Suppressor macrophage treated with lipopolysaccharide for 1 hour (primary cell): Measurements from ENCODE around the gene PRRT1.
"Not testable (repeated sequence)": the region's sequence is repeated elsewhere in the genome, so short reads cannot be mapped to it uniquely, and the experiment has no call there.

Source experiments
- DNase-seq, 3 donors: peaks; one replicate each; pipeline ENCODE4 v3.0.0-alpha.2; 2020 to 2022

Gene PRRT1

DNA sequence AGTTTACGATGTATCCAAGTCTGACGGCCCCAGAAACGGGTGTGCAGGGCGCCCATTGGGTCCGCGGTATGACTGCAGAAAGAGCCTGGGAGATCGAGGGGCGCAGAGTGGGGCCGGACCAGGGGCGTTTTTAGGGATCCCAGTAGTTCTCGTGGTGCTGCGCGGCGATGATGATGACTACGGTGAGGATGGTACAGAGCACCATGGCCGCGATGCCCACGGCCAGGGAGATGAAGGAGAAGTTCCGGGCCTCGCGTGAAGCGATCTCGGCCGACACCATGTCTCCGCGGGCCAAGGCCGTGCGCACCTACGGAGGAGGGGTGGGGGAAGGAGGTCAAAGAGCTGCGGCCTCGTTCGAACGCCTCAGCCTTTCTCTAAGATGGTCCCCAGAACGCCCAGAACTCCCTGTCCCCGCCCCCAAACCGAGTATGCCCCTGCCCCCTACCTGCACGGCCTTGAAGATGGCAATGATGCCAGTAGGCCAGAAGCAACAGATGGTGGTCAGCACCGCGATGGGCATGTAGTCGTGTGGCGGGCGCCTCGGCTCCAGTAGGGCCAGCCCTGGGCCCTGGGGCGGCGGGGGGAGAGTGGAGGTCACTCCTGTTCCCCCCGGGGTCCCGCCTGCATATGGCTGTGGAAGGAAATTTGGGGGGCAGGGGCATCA, 2.5 kb downstream of the PRRT1 start:
- no peak for DNase-seq

- DNase-seq, result peak; percentile 85 to 89 (median 87)
Observed at GRCh38 chr6:32148289-32149091, 3.2 kb downstream of the PRRT1 start.

DNA sequence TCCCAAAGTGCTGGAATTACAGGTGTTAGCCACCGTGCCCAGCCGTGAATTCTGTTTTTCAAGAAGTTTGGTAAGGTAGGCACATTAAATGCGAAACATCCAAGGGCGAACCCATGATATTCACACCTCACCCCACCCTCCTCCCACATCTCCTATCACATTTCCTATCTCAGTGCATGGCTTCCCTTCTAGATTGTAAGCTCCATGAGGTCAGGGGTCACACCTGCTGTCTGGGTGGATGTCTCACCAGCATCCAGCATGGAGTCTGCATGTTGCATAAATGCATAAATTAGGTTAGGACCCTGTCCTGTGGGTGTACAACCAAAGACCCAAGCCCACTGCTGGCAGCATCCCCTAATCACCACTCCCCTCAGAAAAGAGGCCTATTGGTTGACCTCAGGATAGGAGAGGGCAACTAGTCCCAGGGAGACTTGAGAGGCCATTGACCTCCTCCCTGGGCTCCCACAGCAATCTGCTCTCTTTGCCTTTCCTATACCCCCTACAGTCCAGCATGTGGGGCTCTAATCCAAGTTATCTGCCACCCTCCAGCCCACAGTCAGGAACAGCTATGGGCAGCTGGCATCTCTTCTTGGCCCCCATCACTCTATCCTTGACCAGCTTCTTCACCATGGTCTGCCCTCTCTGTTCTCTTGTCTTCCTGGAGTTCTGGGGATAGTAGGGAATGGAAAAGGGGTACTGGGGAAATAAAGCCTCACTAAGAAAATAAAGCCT, 4.2 kb downstream of the PRRT1 start:
- peak in 1 of 3 donors; percentile 19 for DNase-seq

DNA sequence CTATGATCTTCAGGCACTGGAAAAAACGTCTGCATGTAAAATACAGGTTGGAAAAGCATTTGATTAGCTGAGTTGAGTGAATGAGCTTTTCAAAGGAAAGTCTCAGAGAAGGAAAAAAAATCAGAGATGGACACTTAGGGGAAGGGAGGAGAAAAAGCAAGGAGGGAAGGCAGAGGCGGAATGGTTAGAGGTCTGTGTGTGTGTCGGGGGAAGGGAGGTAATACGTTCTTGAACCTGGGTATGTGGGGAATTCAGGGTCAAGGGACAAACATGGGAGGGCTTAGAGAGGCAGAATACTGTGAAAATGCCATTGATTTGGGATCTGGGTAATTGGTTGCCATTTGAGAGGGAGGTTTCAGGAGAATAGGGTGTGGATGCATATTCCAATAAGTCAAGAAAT, 5.1 kb downstream of the PRRT1 start:
- DNase-seq, result no peak

- no peak for DNase-seq
Observed at GRCh38 chr6:32146287-32146686, 5.5 kb downstream of the PRRT1 start.

DNA sequence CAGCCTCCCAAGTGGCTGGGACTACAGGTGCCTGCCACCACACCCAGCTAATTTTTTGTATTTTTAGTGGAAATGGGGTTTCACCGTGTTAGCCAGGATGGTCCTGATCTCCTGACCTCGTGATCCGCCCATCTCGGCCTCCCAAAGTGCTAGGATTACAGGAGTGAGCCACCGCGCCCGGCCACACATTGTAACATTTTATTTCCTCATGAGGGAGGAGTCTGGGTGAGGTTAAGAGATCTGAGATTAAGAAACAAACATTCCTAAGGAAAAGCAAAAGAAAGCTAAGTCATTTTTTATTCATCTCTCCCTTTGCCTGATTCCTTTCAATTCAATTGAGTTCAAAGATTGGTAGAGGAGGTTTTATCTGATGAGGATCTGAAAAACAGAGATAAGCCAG, 7.5 kb downstream of the PRRT1 start:
- DNase-seq, result not testable (repeated sequence)

GRCh38 chr6:32140420-32141046, 11.2 kb downstream of the PRRT1 start:
- no peak for DNase-seq

DNA sequence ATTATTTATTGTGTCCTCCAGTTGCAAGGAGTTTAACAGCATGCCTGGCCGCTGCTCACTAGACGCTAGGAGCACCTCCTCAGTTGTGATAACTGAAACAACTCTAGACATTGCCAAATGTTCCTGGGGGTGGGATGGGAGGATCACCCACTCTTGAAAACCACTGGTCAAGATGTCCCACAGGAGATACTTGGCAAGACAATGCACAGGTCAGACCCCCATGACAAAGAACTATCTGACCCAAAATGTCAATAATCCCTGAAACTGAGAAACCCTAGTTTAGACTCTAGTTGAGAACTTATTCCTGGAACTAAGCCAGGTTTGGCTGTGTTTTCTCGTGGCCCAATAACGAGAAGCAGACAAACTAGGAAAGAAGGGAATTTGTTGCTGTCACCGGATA, 12.1 kb downstream of the PRRT1 start:
- DNase-seq, result no peak

DNA sequence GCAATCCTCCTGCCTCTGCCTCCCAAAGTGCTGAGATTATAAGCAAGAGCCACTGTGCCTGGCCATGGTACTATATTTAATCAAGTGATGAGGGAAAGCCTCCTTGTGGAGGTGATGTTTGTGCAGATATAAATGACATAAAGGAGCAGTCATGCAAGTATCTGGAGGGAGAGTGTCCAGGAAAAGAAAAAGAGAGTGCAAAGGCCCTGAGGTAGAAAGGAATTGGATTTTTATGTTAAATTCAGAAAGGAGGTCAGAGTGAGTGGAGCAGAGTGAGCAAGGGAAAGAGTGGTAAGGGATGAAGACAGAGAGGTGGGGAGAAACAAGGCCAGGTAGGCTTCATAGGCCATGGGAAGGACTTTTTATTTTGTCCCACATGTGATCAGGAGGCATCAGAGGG, 14.3 kb downstream of the PRRT1 start:
- DNase-seq, result no peak

- no peak for DNase-seq
Observed at GRCh38 chr6:32133786-32134185, 18.0 kb downstream of the PRRT1 start.

GRCh38 chr6:32132110-32132509, 19.6 kb downstream of the PRRT1 start:
- no peak for DNase-seq

DNA sequence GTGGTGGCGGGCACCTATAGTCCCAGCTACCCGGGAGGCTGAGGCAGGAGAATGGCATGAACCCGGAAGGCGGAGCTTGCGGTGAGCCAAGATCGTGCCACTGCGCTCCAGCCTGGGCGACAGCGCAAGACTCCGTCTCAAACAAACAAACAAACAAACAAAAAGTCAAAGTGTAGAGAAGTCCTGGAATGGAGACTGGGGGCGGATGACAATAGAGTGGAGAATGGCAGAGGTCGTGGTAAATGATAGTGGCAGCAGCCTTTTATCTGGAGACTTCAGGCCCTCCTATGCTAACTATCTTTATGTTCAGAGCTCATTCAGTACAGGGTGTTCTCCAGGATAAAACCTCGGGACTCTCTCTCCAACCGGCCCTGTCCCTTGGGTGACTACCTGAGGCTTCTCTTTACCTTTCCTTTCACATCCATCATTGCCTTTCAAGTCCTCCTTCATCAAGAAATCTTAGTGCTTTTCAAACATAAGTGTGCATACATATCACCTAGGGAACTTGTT, 20.2 kb downstream of the PRRT1 start:
- no peak for DNase-seq

DNA sequence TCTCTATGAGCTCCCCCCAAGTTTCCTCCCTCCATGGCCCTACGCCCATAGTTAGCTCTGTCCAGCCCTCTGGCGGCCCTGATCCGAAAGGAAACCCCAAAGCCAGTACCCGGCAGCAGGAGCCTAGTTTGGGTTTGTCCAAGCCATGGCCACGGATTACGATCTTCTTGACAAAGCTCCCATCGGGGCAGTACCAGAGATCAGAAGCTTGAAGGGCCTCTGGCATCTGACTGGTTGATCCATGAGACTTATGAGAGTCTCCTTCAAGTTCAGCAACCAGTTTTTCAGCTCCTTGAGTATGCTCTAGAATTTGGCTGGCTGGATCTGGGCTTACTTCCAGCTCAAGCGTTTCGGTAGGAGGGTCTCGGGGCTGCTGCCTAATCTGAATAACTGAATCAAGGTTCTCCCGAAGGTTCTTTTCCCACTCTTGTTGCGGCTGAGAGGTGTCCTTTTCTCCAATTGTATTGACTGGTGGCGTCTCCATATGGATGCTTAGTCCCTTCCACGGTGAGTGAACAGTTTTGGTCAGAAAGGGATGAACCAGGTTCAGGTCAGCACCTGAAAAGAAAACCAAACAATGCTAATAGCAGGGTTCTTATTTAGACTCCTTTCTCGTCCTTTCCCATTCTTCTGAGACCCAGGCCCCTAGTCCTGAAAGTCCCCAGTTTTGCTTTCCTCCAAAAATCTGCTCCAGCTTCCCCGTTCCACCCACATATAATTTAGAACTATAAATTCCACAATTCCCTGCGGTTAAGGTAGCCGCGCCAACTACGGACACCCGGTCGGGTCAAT, 22.2 kb downstream of the PRRT1 start:
- no peak for DNase-seq

DNA sequence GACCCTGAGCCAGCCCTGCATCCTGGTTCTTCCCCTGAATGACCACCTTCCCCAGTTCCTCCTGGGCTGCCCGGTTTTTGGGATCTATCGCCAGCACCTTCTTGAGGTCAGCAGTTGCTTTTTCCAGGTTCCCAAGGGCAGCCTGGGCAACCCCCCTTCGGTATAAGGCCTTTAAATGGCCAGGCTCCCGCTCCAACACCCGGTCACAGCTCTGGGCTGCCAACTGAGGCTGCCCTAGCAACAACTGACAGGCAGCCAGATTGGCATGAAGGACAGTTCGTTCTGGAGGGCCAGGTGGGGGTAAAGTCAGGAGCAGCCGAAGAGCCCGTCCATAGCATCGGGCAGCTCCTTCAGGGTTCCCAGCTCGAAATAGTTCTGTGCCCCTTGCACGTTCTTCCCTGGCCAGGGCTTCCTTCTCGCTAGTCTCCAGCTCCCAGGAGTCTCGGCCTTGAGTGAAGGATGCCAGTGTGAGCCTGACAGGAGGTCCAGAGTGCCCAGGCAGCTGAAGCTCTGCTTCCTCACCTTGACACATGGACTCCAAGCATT, 22.9 kb downstream of the PRRT1 start:
- no peak for DNase-seq

GRCh38 chr6:32127717-32128592, 23.8 kb downstream of the PRRT1 start, which contains the start of gene ATF6B:
TSS of gene ATF6B (minus strand) at chr6:32128246. CDS start at chr6:32128207, 39 bp downstream.
- DNase-seq, result peak; percentile 99 to 100 (median 100)

DNA sequence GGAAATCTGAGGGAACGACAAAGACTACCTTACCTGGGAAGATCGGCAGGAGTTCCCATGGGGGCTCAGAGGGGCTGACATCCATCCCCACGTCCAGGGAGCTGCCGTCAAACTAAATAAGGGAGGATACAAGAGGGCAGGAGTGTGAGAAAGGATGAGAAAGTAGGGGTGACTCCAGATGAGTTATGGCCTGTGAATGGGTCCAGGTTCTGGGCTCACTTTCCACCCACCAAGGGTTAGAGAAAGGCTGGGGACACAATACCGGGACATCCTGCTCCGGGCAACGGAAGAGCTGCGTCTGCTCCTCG, 24.4 kb downstream of the PRRT1 start:
- no peak for DNase-seq

GRCh38 chr6:32126880-32127279, 24.9 kb downstream of the PRRT1 start:
- no peak for DNase-seq

- DNase-seq, result no peak
Observed at GRCh38 chr6:32123681-32124080, 28.1 kb downstream of the PRRT1 start.

DNA sequence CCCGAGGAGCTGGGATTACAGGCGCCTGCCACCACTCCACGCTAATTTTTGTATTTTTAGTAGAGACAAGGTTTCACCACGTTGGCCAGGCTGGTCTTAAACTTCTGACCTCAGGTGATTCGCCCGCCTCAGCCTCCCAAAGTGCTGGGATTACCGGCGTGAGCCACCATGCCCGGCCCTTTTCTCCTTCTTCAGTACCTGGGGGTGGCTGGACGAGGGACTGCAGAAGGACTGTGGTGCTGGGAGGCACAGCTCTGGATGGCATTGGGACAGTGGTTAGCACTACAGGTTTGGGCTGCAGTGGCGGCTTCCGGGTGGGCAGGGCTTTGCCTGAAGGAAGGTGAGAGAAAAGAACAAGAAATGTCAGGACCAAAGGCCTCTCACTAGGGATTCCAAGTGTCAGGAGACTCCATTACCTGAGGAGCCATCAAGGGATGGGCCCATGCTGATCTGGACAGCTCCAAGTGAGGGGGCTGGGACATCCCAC, 31.1 kb downstream of the PRRT1 start:
- DNase-seq, result no peak

- peak; percentile 82 to 90 (median 84) for DNase-seq
Observed at GRCh38 chr6:32118782-32119628, 32.7 kb downstream of the PRRT1 start.
